ENCODE measurements around the gene CTLA4. TPM values are rescaled to one million over a fixed set of nuclear protein-coding genes. Genes with fewer than 3 reads are reported as not detected.

The CTLA4 gene
- total RNA-seq, 2 experiments from 2014 or later, result not detected

GRCh38 chr2:203898657-203899056 is 31.1 kb downstream of the CTLA4 start:
- ChIA-PET POLR2A (interaction anchor here (0.6 to 1.5 kb wide), 4 partner anchors 9 to 45 kb away, joined by 3 to 5 read pairs (median 4); no protein-coding TSS in a partner anchor), CTCF (ENCODE audit: unreplicated experiment) (no interaction called here)
- Histone ChIP-seq H3K79me2 (ENCODE audit: insufficient read depth, low read depth, low read length) (no peaks in the 10 kb centered on the region), H3K4me2 (ENCODE audit: low read length) (no peak overlapping the region), H3K4me3 (ENCODE audit: low read depth, low read length, poor library complexity, severe bottlenecking) (no peak overlapping the region), H2AFZ (ENCODE audit: low read length) (no peak overlapping the region), H3K9me3 (ENCODE audit: low read length) (peaks cover 20% of the 10 kb centered on the region), H3K4me1 (ENCODE audit: insufficient read depth, low read length, poor library complexity, severe bottlenecking) (peaks cover 14% of the 10 kb centered on the region), H4K20me1 (ENCODE audit: insufficient read depth, low read length) (no peaks in the 10 kb centered on the region), H3K27ac (ENCODE audit: low read depth, low read length, poor library complexity, severe bottlenecking) (no peak overlapping the region), H3K36me3 (ENCODE audit: insufficient read depth, low read length) (no peaks in the 10 kb centered on the region), H3K9me2 (ENCODE audit: insufficient read depth, low read length) (no peaks in the 10 kb centered on the region)
- no TSS peak for BruUV-seq (replicated peaks)
- intact Hi-C loops (cut with micrococcal nuclease; ENCODE audit: unreplicated experiment), result no loop called here
- no peak for DNase-seq (ENCODE audit: low spot score)
- TF ChIP-seq EZH2phosphoT487 (IDR thresholded peaks at IDR 0.05; ENCODE audit: borderline replicate concordance, low read depth, low read length) (no peak), CTCF (conservative IDR thresholded peaks at IDR 0.05; ENCODE audit: low read length) (no peak)

GRCh38 chr2:203900253-203900652 is 32.7 kb downstream of the CTLA4 start:
- ChIA-PET POLR2A (interaction anchor here (0.6 kb wide), 1 partner anchor 20 kb away, joined by 3 read pairs; no protein-coding TSS in a partner anchor), CTCF (ENCODE audit: unreplicated experiment) (interaction anchor here (0.6 kb wide), 1 partner anchor 1086 kb away, joined by 3 read pairs; no protein-coding TSS in a partner anchor)
- Histone ChIP-seq H3K27ac (ENCODE audit: low read depth, low read length, poor library complexity, severe bottlenecking) (no peak overlapping the region), H3K9me3 (ENCODE audit: low read length) (peaks cover 20% of the 10 kb centered on the region), H3K4me2 (ENCODE audit: low read length) (no peak overlapping the region), H2AFZ (ENCODE audit: low read length) (no peak overlapping the region), H3K79me2 (ENCODE audit: insufficient read depth, low read depth, low read length) (no peaks in the 10 kb centered on the region), H3K9me2 (ENCODE audit: insufficient read depth, low read length) (no peaks in the 10 kb centered on the region), H3K36me3 (ENCODE audit: insufficient read depth, low read length) (no peaks in the 10 kb centered on the region), H3K4me1 (ENCODE audit: insufficient read depth, low read length, poor library complexity, severe bottlenecking) (peaks cover 14% of the 10 kb centered on the region), H4K20me1 (ENCODE audit: insufficient read depth, low read length) (no peaks in the 10 kb centered on the region), H3K4me3 (ENCODE audit: low read depth, low read length, poor library complexity, severe bottlenecking) (no peak overlapping the region)
- BruUV-seq (replicated peaks), result no TSS peak
- TF ChIP-seq CTCF (conservative IDR thresholded peaks at IDR 0.05; ENCODE audit: low read length) (no peak), EZH2phosphoT487 (IDR thresholded peaks at IDR 0.05; ENCODE audit: borderline replicate concordance, low read depth, low read length) (no peak)
- no peak for DNase-seq (ENCODE audit: low spot score)
- intact Hi-C loops (cut with micrococcal nuclease; ENCODE audit: unreplicated experiment), result no loop called here

GRCh38 chr2:203904022-203904421 is 36.5 kb downstream of the CTLA4 start:
- H2AFZ ChIP-seq (ENCODE audit: low read length), result no peak overlapping the region
- no peaks in the 10 kb centered on the region for H3K36me3 ChIP-seq (ENCODE audit: insufficient read depth, low read length)
- no peak overlapping the region for H3K27ac ChIP-seq (ENCODE audit: low read depth, low read length, poor library complexity, severe bottlenecking)
- H3K4me1 ChIP-seq (ENCODE audit: insufficient read depth, low read length, poor library complexity, severe bottlenecking), result peaks cover under 1% of the 10 kb centered on the region
- peaks cover 20% of the 10 kb centered on the region for H3K9me3 ChIP-seq (ENCODE audit: low read length)
- no peak for DNase-seq (ENCODE audit: low spot score)
- TF ChIP-seq CTCF (conservative IDR thresholded peaks at IDR 0.05; ENCODE audit: low read length) (no peak), EZH2phosphoT487 (IDR thresholded peaks at IDR 0.05; ENCODE audit: borderline replicate concordance, low read depth, low read length) (no peak)
- H3K4me3 ChIP-seq (ENCODE audit: low read depth, low read length, poor library complexity, severe bottlenecking), result no peak overlapping the region
- no peaks in the 10 kb centered on the region for H3K9me2 ChIP-seq (ENCODE audit: insufficient read depth, low read length)
- ChIA-PET POLR2A (interaction anchor here (0.6 to 1.2 kb wide), 2 partner anchors 13 to 102 kb away, joined by 4 to 7 read pairs; no protein-coding TSS in a partner anchor), CTCF (ENCODE audit: unreplicated experiment) (no interaction called here)
- H3K4me2 ChIP-seq (ENCODE audit: low read length), result no peak overlapping the region
- no peaks in the 10 kb centered on the region for H4K20me1 ChIP-seq (ENCODE audit: insufficient read depth, low read length)
- intact Hi-C loops (cut with micrococcal nuclease; ENCODE audit: unreplicated experiment), result no loop called here
- no TSS peak for BruUV-seq (replicated peaks)
- no peaks in the 10 kb centered on the region for H3K79me2 ChIP-seq (ENCODE audit: insufficient read depth, low read depth, low read length)

Data from OCI-LY7 (cell line).